SKM-1 (cell line): ENCODE measurements around the gene NDRG4.

ENCODE experiments used
- DNase-seq: peaks from one replicate; lab custom pipeline; 2025; ENCODE audit not compliant: unreplicated experiment; lab: John Stamatoyannopoulos, UW

Gene NDRG4

GRCh38 chr16:58508671-58509251 is 8.8 kb downstream of the NDRG4 start:
- no peak for DNase-seq

GRCh38 chr16:58509256-58510096 is 9.5 kb downstream of the NDRG4 start:
- DNase-seq, result no peak

- DNase-seq, result no peak
Measured at GRCh38 chr16:58510097-58510775, 10.3 kb downstream of the NDRG4 start.

GRCh38 chr16:58510776-58511628 is 11.1 kb downstream of the NDRG4 start:
- no peak for DNase-seq

- peak; percentile 46 for DNase-seq
Measured at GRCh38 chr16:58511933-58512815, 12.2 kb downstream of the NDRG4 start.

- DNase-seq, result no peak
Measured at GRCh38 chr16:58513874-58514273, 13.9 kb downstream of the NDRG4 start.

GRCh38 chr16:58515125-58515870 is 15.4 kb downstream of the NDRG4 start, which contains the start of gene SETD6:
Gene SETD6 (plus strand): TSS chr16:58515517. CDS start chr16:58515538, 21 bp downstream.
- DNase-seq, result peak; percentile 61

GRCh38 chr16:58515871-58516767 is 16.2 kb downstream of the NDRG4 start:
- no peak for DNase-seq

- no peak for DNase-seq
Measured at GRCh38 chr16:58516768-58517107, 16.8 kb downstream of the NDRG4 start.

- no peak for DNase-seq
Measured at GRCh38 chr16:58518083-58518979, 18.4 kb downstream of the NDRG4 start.

- no peak for DNase-seq
Measured at GRCh38 chr16:58518980-58519368, 19.0 kb downstream of the NDRG4 start.

GRCh38 chr16:58519707-58520106 is 19.8 kb downstream of the NDRG4 start:
- DNase-seq, result no peak

- no peak for DNase-seq
Measured at GRCh38 chr16:58530179-58530578, 30.2 kb downstream of the NDRG4 start.

- no peak for DNase-seq
Measured at GRCh38 chr16:58532414-58532813, 32.5 kb downstream of the NDRG4 start.

- no peak for DNase-seq
Measured at GRCh38 chr16:58533751-58534470, 34.0 kb downstream of the NDRG4 start.

- no peak for DNase-seq
Measured at GRCh38 chr16:58535100-58535499, 35.2 kb downstream of the NDRG4 start.

- DNase-seq, result no peak
Measured at GRCh38 chr16:58536278-58536677, 36.3 kb downstream of the NDRG4 start.
